Stimulated activated CD8-positive, alpha-beta memory T cell treated with anti-CD3 and anti-CD28 coated beads, Interleukin-12 subunit alpha, Interleukin-12 subunit beta, amount 100 ng/mL, for 4 hours (primary cell): ENCODE results near the gene CASQ1.

Experiments
- DNase-seq: peaks from one replicate; pipeline ENCODE4 v3.0.0-alpha.2; 2020; ENCODE audit warnings: low read depth

The CASQ1 gene

DNA sequence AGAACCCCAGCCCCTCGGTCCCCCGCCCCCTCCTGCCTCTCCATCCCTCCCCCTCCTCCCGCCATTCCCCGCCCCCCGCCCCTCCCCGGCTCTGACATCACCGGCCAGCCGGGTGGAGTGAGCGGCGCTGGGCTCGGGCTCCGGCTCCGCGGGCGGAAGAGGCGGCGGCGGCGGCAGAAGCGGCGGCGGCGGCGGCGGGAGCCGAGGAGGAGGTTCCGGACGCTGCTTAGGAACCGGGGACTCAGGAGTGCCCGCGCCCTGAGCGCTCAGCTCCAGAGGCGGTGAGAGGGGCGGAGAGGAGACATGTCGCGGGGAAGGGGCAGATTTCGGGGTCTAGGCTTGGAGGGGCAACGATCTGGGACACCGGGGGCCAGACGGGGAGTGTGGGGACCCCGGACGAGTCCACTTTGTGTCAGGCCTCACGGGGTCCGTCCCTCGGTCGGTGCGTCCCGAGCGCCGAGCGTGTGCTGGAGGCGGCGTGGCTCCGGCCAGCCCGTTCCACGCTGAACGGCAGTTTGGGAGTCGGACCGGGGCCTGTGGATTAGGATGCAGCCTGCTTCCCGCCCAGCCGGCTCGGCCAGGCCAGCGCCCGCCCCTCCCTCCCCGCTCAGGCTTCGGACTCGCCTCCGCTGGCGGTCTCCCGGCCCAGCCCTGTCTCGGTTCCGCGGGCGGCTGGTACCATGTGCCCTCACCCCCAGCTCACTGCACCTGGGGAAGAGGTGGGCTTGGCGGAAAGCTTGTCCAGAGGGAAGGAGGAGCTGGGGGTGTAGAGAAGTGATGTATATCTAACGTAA, 15.1 kb downstream of the CASQ1 start, which contains the start of gene PEA15:
TSS of gene PEA15 (plus strand) at position 143 of the 794 bp plus-strand sequence. CDS start 6,161 bp downstream, outside the sequence.
- peak; percentile 58 for DNase-seq

DNA sequence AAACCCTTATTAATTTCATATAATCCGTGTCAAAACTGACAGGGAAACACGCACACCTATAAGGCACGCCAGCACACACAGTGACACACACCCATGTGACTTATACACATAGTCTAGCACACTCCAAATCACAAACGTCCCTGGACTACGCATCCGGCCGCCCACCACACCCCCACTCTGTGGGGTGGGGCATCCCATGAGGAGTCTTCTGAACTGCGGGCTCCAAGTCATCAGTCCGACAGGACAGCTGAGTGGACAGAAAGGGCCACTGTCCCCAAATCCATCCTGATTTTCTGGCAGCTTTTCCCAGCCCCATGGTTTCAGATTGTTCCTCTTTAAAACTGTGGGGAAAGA, 15.6 kb downstream of the CASQ1 start:
- DNase-seq: peak; percentile 40

DNA sequence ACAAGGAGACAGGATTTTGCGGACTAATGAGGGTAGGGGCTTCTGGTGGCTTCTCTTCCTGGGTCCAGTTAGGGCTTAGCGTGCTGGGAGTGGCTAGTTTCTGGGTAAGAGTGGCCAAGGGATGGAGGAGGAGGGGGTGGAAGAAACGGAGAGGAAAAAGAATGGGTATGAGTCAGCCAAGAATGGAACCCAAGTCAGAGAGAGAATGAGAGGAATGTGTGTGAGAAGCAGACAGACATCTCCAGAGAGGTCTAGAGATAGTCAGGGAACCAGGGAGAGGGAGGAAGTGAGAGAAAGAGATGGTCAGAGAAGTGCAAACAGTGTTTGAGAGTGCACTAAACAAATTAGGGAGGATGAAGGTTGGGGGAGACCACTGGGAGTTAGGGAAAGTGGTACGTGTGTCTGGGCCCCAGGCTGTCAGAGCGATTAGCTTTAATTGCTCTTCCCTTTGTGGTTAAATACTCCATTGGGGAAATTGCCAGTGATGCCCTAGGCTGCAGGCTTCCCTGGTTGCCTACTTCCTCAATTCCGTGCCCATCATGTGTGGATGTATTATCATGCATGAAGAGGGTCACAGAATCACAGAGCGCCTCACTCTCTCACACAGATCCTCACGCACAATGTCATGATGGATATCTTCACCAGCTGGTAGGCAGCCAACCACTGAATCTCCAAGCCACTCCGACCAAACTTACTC, 16.2 kb downstream of the CASQ1 start:
- no peak for DNase-seq

DNA sequence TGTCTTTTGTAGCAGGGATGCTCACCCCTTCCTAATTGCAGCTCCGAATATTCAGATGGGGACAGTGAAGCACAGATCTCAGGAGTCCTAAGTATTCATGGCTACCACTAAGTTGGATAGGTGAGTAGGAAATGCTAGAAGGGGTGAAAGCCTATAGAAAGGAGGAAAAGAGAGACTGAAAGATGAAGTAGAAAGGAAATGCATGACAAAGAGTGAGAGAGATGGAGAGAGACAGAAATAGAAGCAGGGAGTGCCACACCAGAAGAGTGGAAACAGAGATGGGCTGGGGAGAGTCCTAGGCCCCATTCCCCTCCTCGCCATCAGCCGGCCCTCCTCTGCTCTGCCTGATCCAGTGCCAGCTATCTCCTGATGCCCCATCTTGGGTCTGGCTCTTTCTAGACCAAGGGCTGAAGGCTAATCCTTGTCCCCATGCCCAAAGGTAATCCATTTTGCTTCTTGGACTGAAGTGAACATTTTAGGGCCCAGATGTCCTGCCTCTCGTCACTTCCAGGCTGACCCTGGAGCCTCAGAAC, 16.8 kb downstream of the CASQ1 start:
- no peak for DNase-seq

DNA sequence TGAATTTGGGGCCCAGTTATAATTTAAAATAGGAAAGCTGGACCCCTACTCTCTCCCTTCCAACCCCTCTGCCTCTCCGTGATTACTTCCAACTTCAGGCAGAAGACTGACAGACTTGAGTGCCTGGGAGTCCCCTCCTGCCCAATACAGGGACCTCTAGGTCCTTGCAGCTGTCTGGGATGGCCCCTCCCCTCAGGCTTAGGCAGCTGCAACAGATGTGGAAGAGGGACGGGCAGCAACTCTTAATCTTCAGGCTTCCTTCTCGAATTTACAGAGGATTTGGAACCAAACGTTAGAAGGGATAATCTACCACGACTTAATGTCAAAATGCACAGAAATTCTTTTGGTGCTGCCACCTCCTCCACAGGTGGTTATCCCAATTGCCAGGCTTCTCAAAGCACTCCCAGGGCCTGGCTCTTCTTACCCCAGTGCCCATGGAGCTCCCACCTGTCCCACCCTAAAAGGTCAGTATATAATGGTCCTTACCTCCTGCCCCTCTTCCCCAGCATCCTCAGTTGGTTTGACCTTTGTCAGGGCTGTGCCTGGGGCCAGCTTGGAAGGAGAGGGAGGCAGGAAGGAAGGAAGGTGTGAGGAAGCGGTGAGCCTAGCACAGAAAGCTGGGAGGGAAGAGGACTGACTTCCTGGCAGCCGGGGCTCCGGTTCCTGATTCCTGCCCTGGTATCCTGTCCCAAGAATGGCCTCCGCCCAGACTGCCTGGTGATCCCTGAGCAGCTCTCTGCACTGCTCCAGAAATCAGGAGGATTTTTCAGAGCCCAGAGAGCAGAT, 17.6 kb downstream of the CASQ1 start:
- no peak for DNase-seq

DNA sequence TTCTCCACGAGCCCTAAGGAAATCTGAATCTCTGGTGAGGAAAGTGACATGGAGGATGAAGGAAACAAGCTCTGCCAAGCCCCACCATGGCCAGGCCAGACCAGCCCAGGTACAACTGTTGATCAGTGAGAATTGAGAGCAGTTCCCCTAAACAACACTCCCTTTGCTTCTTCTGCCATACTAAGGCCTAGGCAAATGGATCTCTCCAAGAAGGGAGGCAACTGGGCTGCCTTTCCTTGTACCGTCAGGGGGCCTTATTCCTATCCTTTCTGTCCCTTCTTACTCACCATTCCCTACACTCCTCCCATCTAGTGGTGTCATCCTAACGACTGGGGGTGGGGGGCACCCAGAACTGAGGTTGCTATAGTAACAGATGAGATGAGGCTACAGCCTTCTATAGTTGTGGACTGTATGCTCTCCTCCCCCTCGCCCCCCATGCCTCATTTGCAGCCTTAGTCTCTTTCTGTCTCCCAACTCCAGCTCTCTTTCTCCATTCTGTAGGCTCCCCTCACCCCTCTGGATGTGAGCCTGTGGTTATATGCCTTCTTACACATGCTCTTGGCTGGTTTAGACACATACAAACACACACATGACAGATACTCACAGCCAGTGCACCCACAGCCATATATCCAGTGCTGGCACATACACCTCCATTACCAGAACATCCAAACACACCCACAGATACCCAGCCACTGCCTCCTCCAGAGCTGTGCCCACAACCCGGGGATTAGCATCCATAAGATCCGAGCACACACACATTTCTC, 18.4 kb downstream of the CASQ1 start:
- no peak for DNase-seq

DNA sequence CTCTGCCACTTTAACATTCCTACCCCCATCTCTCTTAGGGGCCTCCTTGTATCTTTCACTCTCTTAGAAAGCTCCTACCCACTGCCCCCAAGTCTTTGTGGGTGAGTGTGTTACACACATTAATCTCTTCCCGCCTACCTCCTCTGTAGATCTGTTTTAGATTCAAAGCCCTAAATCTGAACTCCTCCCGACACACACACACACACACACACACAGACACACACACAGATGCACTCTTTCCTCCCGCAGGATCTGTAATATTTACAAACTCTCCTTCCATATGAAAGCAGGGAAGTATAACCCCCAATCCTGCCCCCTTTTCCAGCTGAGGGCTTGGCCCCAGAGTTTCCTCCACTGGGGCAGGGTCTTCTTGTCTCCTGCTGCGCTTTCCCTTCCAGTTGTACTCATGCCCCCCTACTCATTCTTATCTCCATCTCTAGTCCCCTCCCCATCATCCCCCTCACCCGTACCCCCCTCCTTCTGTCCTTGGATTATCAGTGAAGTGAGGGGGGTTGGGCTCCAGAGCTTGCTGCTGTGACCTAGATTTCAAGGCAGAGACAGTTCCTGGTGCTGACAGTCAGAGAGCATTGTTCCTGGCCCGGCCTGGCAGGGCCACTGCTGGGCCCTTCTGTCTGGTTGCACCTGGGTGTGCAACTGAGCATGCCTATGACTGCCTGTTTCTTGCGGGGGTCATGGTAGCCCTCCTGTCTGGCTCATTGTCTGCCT, 19.1 kb downstream of the CASQ1 start:
- no peak for DNase-seq

DNA sequence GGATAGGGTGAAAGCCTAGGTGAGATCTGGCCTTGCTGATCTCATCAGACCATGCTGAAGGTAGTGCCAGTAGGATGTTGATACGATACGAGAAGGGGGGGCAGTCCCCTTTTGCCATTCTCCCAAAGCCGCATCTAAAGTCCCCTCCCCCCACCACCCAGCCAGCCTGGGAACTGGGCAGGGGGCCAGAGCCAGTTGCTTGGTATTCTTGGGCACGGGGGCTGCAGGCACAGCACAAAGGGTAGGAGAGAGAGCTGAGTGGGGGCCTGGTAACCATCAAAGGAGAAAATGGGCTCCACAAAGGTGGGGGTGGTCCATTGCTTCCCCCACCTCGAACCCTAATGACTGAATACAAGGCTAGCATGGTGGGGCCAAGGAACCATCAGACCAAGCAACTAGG, 20.2 kb downstream of the CASQ1 start:
- DNase-seq: no peak

DNA sequence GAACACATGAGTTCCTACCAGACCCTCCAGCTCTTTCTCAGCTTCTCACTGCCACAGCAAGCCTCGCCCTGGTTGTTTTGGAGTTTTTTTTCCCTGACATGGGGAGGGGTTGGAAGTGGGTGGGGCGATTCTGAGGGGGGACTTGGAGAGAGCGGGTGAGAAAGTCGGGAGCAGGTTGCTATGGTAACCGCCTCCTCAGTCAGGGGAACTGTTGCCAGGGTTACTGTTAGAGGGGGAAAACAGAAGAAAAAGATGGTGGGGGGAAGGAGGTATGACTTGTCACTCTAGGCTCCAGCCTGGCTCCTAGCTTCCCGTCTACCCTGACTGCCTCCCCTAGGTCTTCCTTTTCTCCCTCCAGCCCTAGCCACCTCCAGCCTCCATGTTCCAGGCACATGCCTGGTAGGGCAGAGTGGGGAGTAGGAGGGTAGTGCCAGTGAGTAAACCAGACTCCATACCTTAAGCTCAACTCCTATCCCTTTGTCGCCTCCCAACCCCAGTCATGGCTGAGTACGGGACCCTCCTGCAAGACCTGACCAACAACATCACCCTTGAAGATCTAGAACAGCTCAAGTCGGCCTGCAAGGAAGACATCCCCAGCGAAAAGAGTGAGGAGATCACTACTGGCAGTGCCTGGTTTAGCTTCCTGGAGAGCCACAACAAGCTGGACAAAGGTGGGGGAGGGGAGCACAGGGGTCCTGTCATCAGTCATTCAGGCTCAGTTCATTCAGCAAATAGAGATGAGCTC, 20.8 kb downstream of the CASQ1 start:
- DNase-seq: no peak

DNA sequence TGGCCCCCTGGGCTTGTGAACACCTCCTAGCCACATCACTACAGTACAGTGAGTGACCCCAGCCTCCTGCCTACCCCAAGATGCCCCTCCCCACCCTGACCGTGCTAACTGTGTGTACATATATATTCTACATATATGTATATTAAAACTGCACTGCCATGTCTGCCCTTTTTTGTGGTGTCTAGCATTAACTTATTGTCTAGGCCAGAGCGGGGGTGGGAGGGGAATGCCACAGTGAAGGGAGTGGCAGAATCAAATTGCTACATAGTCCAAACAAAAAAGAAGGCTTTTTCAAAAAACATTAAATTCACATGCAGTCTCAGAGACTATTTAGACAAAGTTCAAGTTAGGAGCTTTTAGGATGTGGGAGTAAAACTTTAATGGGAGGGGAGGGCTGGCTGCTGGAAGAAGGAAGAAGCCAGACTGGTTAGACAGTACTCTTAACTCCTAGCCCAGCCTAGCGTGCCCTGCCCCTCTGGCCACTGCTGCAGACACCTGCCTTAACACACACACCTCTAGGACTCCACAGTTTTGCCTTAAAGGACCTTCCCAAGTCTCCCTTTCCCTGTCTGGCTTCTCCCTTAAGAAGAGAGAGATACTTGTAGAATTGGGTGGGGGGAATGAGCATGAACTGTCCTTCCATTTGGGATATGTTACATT, 24.2 kb downstream of the CASQ1 start:
- DNase-seq: no peak

DNA sequence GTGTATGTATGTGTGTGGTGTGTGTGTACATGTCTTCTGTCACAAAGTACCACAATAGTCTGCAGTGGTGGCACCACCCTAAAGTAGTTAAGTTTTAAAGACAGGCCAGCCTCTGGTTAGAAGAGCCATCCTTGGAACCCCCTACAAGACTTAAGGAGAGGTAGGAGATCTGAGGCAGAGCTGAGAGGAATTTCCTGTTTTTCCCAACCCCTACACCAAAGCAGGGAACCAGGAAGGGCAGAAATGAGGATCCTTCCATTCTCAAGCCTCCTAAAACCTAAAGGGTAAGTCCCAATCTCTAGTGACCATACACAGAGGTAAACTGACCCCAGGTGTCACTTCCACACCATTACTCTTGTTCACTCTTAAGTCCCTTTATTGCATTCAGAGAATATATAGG, 25.9 kb downstream of the CASQ1 start:
- no peak for DNase-seq

DNA sequence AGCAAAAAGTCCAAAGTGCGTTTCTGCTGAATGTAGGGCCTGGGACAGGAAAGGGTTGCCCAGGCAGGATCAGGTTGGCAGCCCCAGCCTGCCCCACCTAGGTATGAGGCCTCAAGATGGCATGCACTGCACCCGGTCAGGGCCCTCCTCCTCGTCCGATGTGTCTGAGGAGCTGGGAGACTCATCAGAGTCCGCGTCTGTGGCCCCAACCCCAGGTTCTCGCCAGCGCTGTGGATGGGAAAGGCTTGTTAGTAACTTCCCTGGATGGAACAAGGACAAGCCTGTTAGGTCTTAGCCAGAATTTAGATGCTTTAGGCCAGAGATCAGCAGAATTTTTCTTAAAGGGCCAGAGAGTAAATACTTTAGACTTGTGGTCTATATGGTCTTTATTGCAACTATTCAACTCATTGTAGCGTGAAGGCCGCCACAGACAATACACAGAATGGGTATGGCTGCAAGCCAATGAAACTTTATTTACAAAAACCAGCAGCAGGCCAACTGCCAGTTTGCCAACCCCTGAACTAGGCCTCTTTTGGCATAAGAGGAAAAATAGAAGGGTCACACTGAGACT, 27.2 kb downstream of the CASQ1 start:
- no peak for DNase-seq

DNA sequence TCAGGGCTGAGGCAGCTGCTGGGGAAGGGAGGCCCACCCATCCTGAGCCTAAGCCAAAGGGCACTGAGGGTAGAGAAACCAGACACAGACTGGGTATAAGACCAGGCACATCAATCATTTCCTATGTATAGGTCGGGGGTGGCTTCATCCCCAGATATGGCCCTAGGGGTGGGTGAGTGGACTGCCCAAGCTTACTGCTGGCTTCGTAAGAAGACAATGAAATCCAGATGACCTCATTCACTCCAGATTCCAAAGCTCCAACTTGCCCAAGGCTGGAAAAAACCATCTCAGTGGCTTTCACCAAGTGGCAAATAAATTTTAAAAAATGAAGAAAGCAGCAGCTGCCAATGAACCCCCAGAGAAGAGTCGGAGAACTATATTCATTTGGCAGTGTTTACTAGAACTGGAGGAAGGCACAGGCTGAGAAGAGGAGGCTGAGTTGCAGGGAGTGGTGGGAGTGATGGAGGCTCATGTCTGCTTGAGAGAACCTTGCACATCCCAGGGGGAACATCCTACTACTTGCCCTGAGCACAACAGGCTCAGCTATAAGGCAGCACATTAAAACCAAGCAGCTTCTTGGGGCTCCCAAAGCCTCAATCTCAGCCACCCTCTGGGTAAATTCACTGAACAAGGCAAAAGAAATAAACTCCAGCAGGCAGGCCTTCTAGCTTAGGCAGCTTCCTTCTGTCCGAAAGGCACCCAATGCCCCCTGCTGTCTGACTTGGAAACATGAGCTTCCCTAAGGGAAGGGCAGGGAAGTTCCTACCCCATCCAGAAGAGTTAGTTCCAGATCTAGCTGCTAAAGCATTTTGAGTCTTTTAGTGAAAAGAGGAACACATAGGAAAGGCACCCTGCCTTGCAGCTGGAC, 28.9 kb downstream of the CASQ1 start:
- no peak for DNase-seq

DNA sequence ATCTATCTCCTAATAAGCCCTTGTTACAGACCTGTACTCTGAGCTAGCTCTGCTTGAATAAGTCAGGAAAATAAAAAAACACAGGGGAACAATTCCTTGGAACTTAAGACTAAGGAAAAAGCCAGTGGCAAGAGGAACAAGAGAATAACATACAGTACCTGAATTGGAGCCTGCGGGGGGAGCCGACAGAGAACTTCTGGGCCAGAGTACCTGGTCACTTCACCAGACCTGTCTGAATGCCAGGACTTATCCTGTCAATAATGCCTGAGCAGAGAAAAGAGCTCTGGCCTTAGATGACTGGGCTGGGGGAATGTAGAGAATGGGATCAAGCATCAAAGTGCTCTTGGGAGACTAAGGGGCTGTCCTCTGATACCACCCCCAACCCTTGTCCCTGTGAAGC, 29.9 kb downstream of the CASQ1 start:
- no peak for DNase-seq

DNA sequence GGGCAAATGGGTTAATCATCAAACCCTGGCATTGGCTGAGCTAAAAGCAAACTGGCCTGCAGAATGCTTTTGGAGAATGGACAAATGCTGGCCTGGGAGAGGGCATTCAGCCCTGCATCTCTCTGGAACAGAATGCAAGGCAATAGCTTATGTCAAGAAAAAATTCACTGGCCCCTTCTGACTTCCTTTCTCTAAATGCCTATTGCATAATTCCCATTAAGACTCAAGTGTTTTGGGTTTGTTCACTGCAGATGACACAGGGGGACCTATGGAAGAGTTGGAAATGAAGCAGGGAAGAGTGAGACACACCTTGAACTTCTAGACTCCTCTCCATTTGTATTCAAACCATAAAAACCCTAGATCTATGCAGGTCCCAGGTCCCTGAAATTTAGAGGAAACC, 30.7 kb downstream of the CASQ1 start:
- no peak for DNase-seq

DNA sequence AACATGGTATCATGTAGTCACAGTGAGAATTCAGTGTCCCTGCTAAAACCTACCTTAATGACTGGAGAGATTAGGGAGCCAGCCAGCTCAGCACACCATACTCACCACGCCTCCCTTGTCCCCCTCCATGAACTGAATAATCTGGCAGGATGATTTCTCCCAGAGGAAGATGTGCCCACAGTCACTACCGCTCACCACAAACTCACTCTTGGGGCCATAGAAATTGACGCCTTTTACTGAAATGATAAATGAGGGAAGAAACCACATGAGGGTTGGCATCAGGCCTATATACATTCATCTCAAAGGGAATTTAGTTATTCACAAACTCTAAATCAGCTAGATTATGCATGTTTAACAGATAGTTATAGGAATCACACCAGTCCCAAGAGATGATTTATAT, 32.2 kb downstream of the CASQ1 start:
- no peak for DNase-seq

DNA sequence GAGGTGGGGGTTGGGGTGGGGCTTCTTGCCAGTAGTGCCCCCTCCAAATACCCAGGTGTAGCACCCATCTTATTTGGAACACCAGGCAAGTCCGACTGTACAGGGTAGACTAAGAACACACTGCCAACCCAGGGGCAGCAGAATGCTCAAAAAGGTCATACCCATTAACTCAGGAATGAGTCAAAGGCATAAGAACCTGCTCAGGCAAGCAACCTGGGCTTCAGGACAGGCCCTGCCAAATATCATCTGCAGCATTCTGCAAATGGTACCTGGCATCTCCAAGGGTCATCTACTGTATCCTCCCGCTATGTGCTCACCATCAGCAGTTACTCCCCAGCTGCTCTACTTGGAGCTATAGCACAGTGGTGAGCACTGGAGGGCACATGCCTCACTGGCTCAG, 34.2 kb downstream of the CASQ1 start:
- no peak for DNase-seq

DNA sequence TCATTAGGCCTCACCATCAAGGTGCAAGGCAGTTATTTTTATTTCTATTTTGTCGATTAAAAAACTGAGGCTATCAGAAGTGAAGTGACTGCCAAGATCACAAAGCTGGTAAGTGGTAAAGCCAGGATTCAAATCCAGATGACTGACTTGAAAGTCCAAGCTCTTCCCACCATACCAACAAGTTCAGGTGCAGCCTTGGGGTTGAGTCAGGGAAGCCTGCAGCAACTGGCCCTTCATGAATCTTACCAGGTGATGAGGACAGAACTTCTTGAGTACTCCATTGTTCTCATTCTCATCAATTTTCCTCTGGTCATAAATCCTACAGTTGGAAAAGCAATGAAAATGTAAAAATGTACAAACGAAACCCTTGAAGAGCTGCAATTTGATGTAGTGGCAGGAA, 35.0 kb downstream of the CASQ1 start:
- DNase-seq: no peak

DNA sequence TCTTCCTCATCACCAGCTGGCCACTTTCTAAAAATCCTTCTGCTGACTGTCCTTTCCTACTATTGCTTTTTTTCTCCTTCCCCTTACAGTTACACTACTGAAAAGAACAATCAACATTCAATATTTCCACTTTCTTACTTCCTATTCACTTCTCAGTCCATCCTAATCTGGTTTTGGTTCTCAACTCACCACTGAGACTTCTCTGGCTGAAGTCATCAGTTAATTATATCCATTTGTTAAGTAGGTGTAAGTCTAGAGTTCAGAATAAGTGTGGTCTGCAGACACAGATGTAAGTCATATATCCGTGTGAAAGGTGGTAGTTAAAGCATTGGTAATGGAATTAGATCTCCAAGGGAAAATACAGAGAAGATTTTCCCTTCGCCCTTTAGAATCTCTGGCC, 36.2 kb downstream of the CASQ1 start:
- no peak for DNase-seq
